Esophagus squamous epithelium (tissue), 4 donors: ENCODE data around the gene PTPRN2.

Experiments
- CTCF ChIP-seq, 6 experiments: fragments of 450-650 bp in 4 of 6; fragments of 200-600 bp in 2 of 6; sonication (generic) in 2 of 6; IDR thresholded peaks; one replicate each; pipeline ENCODE4 v1.5.1; 2016 to 2019; ENCODE audit warnings: antibody characterized with exemption in 6 of 6, mild to moderate bottlenecking in 4 of 6, moderate library complexity in 4 of 6
- POLR2A ChIP-seq, 4 donors: fragments of 450-650 bp; IDR thresholded peaks; one replicate each; pipeline ENCODE4 v1.6.1; 2017; ENCODE audit warnings: antibody characterized with exemption in 4 of 4, mild to moderate bottlenecking in 4 of 4, moderate library complexity in 3 of 4

GRCh38 chr7:157559596-157560257, 1027.9 kb downstream of the PTPRN2 start:
- TF ChIP-seq CTCF (IDR thresholded peaks at IDR 0.05) (no peak), POLR2A (IDR thresholded peaks at IDR 0.05) (no peak)
